Left lung (tissue), 10 donors: ENCODE data around the gene MRPL19. TPM values are rescaled to one million over a fixed set of nuclear protein-coding genes. Genes with fewer than 3 reads are reported as not detected.

ENCODE experiments used
- ATAC-seq: fragments of 200-7000 bp; cut with Tn5 transposase; one replicate; pipeline ENCODE4 v1.9.1; 2020; ENCODE audit warnings: moderate library complexity
- DNase-seq, 4 donors: peaks; one replicate each; pipeline ENCODE4 v3.0.0-alpha.2; 2013 to 2020
- H3K27ac ChIP-seq, 2 donors: fragments of 200-600 bp; sonication (generic) in 1 of 2; one replicate each; pipeline versions ENCODE4 v1.5.0 to v1.8.0; 2020 to 2021
- H3K27me3 ChIP-seq, 2 donors: fragments of 200-600 bp; sonication (generic) in 1 of 2; one replicate each; pipeline versions ENCODE4 v1.5.0 to v1.8.0; 2020 to 2021
- H3K36me3 ChIP-seq, 2 donors: fragments of 200-600 bp; sonication (generic) in 1 of 2; one replicate each; pipeline versions ENCODE4 v1.5.0 to v1.8.0; 2020 to 2021
- H3K4me1 ChIP-seq, 2 donors: fragments of 200-600 bp; one replicate each; pipeline ENCODE4 v1.8.0; 2021
- H3K4me3 ChIP-seq, 2 donors: fragments of 200-600 bp; sonication (generic) in 1 of 2; one replicate each; pipeline versions ENCODE4 v1.5.0 to v1.8.0; 2020 to 2021; ENCODE audit warnings: mild to moderate bottlenecking in 1 of 2
- H3K9me3 ChIP-seq, 2 donors: fragments of 200-600 bp; sonication (generic) in 1 of 2; one replicate each; pipeline versions ENCODE4 v1.5.0 to v1.8.0; 2020 to 2021
- intact Hi-C, 2 donors: fragments of 100-400 bp; cut with DNase I; formaldehyde crosslinking; loops; one replicate each; pipeline versions ENCODE4 v1.11.2 to v1.14.2; 2022
- polyA plus RNA-seq, 6 donors: library from polyadenylated mRNA; unstranded; fragments of 120-200 nt; gene quantifications; one replicate each; pipeline ENCODE4 v1.2.1, GENCODE V29; 2013; ENCODE audit not compliant: insufficient read length in 6 of 6
- total RNA-seq, 2 donors: library from RNA; stranded (reverse); fragmentation: NEBNext Ultra II Directional; extraction: Animal tissue kit (Norgen Biotek cat#: 25700); gene quantifications; one replicate each; pipeline ENCODE4 v1.2.1, GENCODE V29; 2021
- TF ChIP-seq, protein P1 (sequence below), 2 donors: fragments of 200-600 bp; sonication (generic) in 1 of 2; IDR thresholded peaks; one replicate each; pipeline versions ENCODE4 v1.5.0 to v1.8.0; 2021; ENCODE audit warnings: antibody characterized with exemption in 2 of 2
- donor health status: DM: no; HTN: yes; CAD: no.
- donor health status: DM: no; HTN: no; CAD: no.

MRPL19 gene
- total and polyA plus RNA-seq, 8 donors, result 45.9 to 57.6 (median 52.4) TPM

DNA sequence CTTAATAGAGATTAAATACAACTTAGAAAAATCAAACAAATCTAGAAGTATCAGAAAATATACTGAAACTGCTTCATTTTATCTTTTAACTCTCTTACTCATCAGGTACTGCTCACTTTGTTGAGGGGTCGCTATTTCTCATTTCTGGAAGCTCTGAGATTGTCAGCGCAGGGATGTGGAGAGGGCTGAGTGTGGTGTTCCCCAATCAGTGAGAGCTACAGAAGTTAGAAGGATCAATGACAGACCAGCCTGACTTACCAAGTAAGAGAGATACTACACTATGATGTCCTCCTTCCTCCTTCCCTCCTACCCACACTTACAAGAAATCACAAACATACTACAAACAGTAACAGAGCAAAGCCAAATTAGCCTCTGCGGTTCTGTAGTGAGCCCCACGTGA lies 56.0 kb downstream of the MRPL19 start:
- Histone ChIP-seq H3K36me3 (peaks cover 0 to 79% of the 10 kb centered on the region in 2 donors), H3K27ac (no peak overlapping the region), H3K9me3 (no peaks in the 10 kb centered on the region), H3K4me3 (no peak overlapping the region), H3K4me1 (peaks cover 0 to 5% of the 10 kb centered on the region in 2 donors), H3K27me3 (no peaks in the 10 kb centered on the region)
- intact Hi-C loops, result no loop called here
- no peak for DNase-seq
- TF ChIP-seq, protein P1, sequence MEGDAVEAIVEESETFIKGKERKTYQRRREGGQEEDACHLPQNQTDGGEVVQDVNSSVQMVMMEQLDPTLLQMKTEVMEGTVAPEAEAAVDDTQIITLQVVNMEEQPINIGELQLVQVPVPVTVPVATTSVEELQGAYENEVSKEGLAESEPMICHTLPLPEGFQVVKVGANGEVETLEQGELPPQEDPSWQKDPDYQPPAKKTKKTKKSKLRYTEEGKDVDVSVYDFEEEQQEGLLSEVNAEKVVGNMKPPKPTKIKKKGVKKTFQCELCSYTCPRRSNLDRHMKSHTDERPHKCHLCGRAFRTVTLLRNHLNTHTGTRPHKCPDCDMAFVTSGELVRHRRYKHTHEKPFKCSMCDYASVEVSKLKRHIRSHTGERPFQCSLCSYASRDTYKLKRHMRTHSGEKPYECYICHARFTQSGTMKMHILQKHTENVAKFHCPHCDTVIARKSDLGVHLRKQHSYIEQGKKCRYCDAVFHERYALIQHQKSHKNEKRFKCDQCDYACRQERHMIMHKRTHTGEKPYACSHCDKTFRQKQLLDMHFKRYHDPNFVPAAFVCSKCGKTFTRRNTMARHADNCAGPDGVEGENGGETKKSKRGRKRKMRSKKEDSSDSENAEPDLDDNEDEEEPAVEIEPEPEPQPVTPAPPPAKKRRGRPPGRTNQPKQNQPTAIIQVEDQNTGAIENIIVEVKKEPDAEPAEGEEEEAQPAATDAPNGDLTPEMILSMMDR (IDR thresholded peaks at IDR 0.05), result no peak
- no peak for ATAC-seq

DNA sequence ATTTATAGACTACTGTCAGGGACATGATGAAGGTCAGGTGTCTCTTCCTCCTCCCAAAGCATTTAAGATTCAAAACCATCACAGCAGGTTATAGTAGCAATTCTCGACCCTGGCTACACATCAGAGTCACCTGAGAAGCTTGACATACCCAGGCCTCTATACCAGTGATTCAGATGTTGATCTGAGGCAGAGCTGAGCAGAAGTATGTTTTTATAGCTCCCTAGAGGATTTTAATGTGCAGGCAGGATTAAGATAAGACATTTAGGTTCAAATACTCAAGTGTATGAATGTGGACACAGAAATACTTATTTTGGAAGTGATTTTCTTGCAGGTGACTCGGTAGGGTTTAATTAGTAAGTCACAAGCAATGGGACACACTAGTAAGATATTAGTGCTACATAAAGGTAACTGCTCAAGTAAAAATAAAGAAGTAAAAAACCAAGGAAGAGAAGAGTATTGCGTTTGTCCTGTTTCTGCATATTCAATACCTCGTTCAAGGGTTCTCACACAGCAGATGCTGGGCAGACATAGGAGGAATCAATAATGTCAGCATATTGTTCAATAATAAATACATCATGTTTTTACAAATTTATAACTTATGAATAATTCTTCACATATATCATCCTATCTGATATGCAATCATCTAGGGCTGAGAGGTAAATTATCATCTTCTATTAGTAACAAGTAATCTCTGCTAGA lies 57.2 kb downstream of the MRPL19 start:
- intact Hi-C loops, result no loop called here
- Histone ChIP-seq H3K27ac (no peak overlapping the region), H3K27me3 (no peaks in the 10 kb centered on the region), H3K9me3 (no peaks in the 10 kb centered on the region), H3K36me3 (peaks cover 0 to 67% of the 10 kb centered on the region in 2 donors), H3K4me1 (peaks cover 0 to 5% of the 10 kb centered on the region in 2 donors), H3K4me3 (no peak overlapping the region)
- TF ChIP-seq, protein P1 (IDR thresholded peaks at IDR 0.05), result no peak
- DNase-seq, result no peak
- no peak for ATAC-seq

DNA sequence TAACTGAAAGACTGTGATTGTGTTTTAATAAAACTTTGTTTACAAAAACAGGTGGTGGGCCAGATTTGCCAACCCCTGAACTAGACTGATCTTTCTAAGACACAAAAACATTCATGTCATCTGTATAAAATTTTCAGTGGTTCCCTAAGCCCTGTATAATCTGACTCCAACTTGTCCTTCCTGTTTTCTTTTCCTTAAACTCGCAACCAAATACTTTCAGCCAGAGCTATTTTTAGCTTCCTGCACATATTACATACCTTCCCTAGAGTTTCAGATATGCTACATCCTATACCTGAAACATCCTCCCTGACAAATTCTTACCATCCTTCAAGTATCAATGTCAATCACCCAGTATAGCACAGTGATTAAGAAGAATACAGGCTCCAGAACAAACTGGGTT lies 59.3 kb downstream of the MRPL19 start:
- H3K27ac ChIP-seq, result no peak overlapping the region
- H3K27me3 ChIP-seq, result no peaks in the 10 kb centered on the region
- H3K36me3 ChIP-seq, result peaks cover 0 to 46% of the 10 kb centered on the region in 2 donors
- ATAC-seq (no peak), DNase-seq (no peak)
- no peak overlapping the region for H3K4me3 ChIP-seq
- TF ChIP-seq, protein P1 (IDR thresholded peaks at IDR 0.05), result no peak
- intact Hi-C loops, result no loop called here
- no peaks in the 10 kb centered on the region for H3K9me3 ChIP-seq
- peaks cover 0 to 17% of the 10 kb centered on the region in 2 donors for H3K4me1 ChIP-seq

DNA sequence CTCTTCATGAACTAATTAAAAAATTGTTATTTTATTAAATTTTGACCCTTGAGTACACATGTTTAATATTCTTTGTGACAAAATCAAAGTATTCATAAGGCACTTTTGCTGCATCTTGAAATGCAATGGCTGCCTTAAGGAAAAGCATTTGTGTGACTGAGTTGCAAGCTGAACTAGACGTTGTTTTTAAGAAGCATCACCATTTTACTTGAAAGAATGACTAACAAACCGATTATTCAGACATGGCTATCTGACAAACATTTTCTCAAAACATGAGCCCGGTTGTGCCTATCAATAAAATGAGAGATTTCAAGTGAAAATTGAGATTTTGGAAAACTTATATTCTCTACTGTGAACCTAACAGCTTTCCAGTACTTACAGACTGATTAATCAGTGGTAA lies 61.3 kb downstream of the MRPL19 start:
- Histone ChIP-seq H3K36me3 (peaks cover 0 to 33% of the 10 kb centered on the region in 2 donors), H3K27me3 (no peaks in the 10 kb centered on the region), H3K9me3 (no peaks in the 10 kb centered on the region), H3K4me3 (no peak overlapping the region), H3K27ac (no peak overlapping the region), H3K4me1 (peaks cover 0 to 24% of the 10 kb centered on the region in 2 donors)
- TF ChIP-seq, protein P1 (IDR thresholded peaks at IDR 0.05), result no peak
- DNase-seq (no peak), ATAC-seq (no peak)
- intact Hi-C loops, result no loop called here

DNA sequence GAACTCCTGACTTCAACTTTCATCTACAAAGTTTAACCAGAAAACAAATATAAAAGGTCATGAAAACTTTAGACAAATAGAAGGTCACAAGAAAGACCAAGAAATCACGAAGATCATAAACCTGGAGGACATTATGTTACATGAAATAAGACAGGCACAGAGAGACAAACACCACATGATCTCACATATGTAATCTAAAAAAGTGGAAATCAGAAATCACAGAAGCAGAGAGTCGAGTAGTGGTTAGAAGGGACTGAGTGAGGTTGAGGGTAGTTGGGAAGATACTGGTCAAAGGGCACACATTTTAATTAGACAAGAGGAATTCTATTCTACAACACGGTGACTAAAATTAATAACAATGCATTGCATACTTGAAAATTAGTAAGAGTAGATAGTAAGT lies 62.7 kb downstream of the MRPL19 start:
- DNase-seq (no peak), ATAC-seq (no peak)
- Histone ChIP-seq H3K27ac (no peak overlapping the region), H3K36me3 (peaks cover 0 to 19% of the 10 kb centered on the region in 2 donors), H3K9me3 (no peaks in the 10 kb centered on the region), H3K4me3 (peak overlapping the region in 1 of 2 donors; percentile 65), H3K4me1 (peaks cover 0 to 24% of the 10 kb centered on the region in 2 donors), H3K27me3 (no peaks in the 10 kb centered on the region)
- TF ChIP-seq, protein P1 (IDR thresholded peaks at IDR 0.05), result no peak
- intact Hi-C loops, result no loop called here
